ENCODE data around the gene OAT. TPM values are rescaled to one million over a fixed set of nuclear protein-coding genes. Genes with fewer than 3 reads are reported as not detected.

OAT gene
- total RNA-seq, 1 donor from 2014 or later, result 97.1 TPM

DNA sequence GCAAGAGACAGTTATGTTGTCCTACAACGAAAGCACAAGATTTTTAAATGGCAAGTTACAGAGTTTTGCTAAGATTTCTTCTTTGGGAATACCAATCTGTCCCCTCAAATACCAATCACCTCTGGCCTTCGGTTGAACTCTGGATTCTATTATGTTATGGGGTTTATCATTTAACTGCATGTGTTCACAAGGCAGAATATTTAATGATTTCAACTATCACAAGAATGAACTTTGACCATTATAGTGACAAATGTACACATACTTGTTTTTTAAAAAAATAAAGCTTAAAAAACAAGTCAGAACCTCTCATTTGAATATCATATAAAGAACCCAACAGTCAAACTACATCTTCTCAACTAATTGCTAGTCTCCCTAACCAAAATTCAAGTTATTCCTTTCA is 11.3 kb downstream of the OAT start:
- DNase-seq (ENCODE audit: extremely low read depth, low read depth, low spot score), result no peak

DNA sequence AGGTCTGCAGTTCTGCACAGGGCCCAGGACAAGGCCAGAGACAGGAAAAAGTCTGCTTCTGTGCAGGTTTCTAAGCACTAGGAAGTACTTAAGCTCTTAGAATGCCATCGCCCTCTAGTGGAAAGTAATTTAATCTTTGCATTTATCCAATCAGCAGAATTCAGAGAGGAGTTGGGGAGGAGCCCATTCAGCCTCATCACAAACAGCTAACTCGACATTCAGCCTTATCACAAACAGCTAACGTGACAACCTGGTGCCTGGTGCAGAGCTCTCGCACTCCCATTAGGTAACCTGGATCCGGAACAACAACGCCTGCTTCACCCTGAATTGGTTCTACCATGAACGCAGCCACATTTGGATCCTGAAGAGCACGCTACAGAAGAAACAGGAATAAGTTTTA is 15.2 kb downstream of the OAT start:
- peak; percentile 82 for DNase-seq (ENCODE audit: extremely low read depth, low read depth, low spot score)

DNA sequence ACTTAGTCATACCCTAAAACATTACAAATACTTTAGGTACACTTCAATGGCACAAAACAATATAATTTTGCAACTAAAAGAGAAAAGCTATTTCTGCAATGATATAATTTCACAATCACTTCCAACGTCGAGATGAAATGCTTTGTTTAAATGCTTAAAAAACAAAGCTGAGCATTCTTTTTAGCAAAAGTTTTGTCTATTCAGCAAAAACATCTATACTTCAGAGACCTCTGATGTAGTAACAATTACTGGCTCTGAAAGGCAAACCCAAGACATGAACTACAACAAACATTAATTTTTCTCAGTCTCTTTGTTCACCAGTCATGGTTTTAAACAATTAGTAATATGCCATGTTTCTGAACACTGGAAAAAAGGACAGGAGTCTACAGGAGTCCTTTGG is 16.4 kb downstream of the OAT start:
- DNase-seq (ENCODE audit: extremely low read depth, low read depth, low spot score), result no peak

DNA sequence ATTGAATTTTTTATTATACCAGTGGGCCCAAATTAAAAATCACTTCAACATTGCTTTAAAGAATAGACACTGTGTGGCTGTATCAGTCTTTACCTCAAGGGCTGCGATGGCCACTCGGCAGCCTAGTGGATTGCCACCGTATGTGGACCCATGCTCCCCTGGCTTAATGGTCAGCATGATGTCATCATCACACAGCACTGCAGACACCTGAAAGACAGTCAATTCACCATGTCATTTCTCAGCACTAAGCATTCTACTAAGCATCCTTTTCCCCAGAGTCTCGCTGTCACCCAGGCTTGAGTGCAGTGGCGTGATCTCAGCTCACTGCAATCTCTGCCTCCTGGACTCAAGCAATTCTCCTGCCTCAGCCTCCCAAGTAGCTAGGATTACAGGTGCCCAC is 17.1 kb downstream of the OAT start:
- DNase-seq (ENCODE audit: extremely low read depth, low read depth, low spot score), result no peak

DNA sequence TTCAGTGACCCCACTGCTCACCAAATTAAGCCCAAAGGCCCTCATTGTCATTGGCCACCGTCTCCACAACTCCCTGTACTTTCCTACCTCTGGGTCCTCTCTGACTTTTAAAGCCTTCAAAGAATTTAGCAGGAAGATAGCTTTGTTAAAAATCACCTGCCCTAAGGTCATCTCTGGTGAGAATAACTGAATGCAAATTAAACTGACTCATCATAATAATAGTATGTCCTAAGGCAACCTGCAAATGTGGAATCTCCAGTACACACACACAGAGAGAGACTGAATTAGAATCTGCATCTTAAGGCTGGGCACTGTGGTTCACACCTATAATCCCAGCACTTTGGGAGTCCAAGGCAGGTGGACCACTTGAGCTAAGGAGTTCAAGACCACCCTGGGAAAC is 24.1 kb downstream of the OAT start:
- DNase-seq (ENCODE audit: extremely low read depth, low read depth, low spot score), result no peak

DNA sequence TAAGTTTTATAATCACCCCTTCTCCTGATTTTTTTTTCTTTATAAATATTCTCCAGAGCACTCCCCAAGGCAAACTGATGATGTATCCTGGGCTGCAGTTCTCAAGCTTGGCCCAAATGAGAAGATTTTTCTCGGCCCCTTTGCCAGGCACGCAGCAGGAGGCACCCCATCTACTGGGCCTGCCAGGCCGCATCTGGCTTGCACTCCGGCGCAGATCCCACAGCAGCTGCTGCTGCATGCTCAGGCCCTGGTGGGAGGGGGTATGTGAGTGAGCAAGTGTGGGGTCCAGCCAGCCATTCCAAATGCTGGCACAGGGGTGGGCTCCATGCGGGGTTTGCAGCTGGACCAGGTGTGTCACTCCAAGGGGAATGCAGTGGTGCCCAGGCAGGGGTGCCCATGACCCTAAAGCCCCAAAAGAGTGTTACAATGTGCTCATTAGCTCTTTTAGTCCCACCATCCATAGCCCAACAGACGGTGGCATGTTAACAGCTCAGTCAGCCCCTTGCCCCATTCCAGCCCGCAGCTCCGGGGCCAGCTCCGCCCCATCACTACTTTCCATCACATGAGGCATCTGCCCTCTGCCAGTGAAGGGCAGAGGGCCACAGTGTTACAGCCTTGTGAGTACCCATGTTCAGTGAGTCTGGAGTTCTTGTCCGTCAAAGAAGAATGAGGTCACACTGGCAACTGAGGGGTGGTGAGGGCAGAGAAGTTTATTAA is 25.9 kb downstream of the OAT start:
- no peak for DNase-seq (ENCODE audit: extremely low read depth, low read depth, low spot score)

DNA sequence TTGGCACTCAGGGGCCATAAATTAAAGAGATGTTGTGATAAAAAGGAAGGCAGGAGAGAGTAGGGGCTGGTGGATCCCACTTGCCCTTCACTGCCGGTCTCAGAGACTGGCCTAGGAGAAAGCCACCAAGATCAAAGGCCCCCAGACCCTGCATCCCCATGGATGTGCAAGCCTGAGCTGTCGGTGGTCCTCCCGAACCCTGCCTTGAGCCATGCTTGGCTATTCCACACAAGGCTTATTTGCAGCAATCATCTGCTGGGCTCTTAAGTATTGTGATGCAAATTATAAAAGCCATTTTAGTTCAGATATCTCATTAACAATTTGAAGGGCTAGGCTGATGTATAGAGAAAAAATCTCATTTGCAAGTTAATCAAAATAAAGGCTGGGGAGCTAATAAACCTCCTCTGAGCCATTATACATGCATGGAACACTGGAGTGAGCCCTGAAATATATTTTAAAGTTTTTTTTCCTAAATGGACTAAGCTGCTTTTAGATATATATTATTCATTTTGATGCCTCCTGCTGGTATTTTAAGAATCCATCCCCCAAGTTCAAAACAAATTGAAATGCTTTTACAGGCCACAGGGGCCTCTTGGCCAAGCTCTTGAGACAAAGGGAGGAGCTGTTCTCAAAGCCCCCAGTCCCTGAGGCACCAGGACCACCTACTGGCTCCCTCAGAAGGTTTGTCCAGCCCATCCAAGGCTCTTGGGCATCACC is 28.1 kb downstream of the OAT start:
- DNase-seq (ENCODE audit: extremely low read depth, low read depth, low spot score), result no peak

DNA sequence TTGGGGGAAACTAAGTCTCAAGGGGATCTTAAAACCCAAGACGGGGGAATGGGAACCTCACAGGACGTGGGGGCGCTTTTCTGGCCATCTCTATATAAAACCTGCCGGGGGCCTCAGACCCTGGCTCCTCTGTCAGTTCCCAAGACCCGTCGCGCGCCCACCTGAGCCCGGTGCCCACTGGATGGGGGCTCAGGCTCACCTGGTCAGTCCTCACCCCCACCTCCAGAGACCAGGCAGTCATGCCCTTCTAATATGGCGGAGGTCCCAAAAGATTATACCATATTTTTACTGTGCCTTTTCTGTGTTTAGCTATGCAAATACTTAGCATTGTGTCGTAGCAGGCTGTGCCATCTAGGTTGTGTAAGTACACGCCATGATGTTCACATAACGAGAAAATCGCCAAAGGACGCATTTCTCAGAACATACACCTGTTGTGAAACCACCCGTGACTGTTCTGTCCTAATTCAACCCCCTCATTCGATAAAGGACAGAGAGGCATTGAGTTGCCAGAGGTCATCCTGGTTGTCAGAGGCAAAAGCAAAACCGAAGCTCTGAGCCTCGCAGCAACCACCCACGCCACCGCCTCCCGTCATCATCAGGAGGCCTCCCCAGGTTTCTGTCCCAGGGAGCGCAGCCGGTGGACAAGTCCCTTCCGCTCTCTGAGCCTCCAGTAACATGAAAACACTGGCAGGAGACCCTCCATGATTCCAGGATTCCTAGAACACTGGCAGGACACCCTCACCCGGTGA is 28.9 kb downstream of the OAT start:
- DNase-seq (ENCODE audit: extremely low read depth, low read depth, low spot score), result no peak

DNA sequence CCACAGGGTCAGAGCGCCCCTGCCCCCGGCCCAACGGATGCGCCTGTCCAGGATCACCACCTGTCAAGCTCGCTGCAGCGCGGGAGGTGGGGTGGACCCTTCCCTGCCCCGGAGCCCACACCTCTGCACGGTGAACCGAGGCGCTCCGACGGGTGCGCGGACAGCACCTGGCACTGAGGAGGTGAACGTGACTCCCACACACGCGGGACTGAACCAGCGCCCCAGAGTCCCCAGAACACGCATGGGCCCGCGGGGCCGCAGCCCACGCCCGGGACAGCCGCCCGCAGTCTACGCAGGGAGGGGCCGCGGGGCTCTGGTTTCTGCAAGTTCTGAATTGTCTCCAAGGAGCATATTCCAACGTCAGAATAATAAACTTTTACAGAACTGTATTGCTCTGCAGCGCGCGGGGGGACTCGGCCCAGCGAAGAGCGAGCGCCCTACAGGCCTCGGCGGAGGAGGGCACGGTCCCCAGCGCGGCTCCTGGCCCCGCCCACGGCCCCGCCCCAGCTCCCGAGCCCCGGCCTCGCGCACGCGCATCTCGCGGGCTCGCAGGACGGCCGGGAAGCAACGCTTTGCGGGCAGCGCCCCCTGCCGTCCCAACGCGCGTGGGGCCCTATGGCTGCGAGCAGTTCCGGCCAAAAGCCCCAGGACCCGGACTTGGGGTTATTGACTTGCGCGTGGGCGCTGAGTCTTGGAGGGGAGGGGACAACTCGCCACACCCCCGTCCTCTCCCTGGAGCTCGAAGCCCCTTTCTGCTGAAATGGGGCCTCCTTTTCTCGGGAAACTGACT is 29.7 kb downstream of the OAT start:
- peak; percentile 16 for DNase-seq (ENCODE audit: extremely low read depth, low read depth, low spot score)

DNA sequence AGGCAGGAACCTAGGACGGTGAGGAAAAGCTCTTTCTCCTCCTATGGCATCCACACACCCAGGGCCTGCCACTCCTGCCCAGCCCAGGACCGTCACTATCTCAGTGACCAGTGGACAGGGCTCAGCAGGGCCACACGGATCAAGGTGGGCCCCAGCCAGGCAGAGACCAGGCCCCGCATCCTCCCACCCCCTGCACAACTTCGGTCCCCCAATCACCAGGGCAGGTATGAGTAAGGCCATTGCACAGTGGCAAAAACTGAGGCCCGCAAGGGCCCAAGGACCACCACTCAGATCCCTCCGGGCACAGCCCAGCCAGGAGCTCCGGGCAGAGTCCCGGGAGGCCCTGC is 30.3 kb downstream of the OAT start:
- no peak for DNase-seq (ENCODE audit: extremely low read depth, low read depth, low spot score)

DNA sequence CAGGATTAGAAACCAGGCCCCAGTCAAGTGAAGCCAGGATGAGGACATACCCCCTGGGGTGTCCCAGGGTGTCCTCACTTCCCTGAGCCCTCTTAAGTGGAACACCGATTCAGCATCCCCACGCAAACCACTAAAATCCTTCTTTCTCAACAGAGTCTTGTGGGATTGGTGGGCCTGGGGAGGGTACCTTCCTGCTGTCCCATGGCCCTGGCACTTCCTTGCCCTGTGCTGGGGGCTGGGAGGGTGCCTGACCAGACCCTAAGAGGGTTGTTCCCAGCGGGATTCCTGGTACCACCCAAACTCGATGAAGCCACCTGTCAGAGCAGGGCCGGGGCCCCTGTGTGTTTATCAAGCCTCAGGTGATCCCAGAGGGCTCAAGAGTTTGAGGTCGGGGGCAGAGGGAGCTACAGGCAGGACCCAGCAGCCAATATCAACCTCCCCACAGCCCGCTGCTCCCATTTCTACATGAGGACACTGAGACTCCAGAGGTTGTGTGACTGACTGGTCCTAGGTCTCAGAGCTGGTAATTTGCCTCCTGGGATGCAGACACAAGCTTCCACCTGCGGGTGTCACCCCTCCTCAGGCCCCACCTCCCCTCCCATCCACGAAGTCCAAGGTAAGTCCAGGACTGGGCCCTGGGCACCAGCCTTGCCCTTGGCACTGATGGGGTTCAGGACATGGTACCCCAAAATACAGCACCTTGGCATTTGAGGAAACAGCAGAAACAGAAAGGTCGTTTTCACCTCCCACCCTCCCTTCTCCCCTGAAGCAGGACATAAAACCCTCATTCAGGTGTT is 31.4 kb downstream of the OAT start:
- DNase-seq (ENCODE audit: extremely low read depth, low read depth, low spot score), result no peak

DNA sequence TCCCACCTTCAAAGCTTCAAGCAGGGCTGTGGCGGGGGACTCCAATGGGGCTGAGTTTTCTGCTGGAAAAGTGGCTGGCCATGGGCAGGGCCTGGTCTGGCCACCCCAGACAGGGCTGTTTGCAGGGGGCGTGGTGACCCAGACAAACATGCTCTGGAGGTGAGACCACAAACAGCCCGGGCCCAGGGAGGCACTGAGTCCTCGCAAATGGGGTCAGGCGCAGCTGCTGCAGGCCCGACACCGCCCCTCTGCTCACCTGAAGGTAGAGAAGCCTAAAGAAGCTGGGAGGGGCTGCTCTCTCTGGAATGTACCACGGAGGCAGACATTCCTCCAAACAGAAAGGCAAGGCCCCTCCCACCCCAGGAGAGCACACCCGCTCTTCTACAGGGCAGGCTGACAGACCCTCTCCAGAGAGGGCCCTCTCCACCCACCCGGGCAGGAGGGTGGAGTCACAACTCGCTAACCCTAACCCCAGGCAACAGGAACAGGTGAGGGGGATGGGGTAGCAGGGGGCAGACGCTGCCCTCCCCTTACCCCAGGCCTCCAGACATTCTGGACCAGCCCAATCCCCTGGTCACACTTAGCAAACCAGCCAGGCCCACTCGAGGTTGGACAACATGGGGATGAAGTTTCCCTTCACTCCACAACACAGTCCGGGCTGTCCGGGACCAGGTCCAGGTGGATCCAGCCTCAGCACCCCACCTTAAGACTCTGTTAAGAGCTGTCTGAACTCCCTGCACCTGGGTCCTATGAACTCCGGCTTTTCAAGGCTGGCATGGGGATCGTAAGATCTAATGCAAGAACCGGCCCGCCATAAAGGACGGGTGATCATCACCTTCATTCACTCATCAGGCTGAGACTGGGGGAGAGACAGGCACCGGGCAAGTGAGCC is 32.3 kb downstream of the OAT start:
- DNase-seq (ENCODE audit: extremely low read depth, low read depth, low spot score), result no peak

DNA sequence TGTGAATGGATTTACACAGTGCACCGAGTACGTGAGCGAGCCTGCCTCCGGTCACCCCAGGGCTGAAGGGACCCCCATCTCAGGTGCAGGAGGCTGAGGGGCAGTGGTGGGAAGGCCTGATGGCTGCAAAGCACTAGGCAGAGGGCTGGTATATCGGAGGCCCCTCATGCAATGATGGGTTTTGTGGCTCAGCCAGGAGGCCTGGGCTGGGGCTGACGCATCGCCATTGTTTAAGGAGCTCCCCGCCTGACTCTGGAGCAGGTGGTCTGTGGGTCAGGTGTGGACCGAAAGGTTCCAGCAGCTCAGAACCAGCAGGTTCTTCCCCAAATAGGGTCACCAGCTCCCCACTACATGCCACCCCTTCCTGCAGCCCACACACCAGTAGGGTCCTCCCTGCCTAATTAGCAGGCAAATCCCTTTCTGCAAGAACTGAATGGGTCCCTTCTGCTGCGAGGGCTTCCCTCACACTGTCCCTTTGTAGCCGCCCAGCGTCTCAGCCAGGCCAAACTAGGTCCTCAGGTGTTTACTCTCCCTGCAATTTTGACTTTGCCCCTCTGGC is 33.0 kb downstream of the OAT start:
- no peak for DNase-seq (ENCODE audit: extremely low read depth, low read depth, low spot score)

DNA sequence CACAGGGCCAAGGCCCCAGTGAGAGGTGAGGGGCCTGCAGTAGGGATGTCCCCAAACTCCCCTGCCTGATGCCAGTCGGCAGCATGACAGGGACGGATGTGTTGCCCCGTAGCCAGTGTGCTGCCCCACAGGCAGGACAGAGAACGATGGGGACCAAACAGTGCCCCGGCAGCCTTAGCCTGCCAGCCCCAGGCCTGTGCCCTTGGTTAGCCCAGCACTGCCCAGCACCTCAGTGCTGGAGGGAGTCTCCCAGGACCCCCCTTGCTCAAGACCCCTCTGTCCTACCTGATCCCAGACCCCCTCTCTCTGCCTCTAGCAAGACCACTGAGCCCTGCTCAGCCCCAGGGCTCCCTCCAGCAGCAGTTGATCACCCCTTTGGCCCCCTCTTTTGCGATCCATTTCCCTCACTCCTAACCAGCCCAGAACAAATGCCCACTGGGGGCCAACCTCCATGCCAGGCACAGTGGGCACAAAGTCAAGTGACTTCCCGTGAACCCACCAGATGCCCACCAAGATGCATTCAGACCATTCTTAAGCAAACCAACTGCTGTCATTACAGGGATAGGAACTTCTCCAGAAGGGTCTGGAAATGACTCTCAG is 34.0 kb downstream of the OAT start:
- DNase-seq (ENCODE audit: extremely low read depth, low read depth, low spot score), result no peak

DNA sequence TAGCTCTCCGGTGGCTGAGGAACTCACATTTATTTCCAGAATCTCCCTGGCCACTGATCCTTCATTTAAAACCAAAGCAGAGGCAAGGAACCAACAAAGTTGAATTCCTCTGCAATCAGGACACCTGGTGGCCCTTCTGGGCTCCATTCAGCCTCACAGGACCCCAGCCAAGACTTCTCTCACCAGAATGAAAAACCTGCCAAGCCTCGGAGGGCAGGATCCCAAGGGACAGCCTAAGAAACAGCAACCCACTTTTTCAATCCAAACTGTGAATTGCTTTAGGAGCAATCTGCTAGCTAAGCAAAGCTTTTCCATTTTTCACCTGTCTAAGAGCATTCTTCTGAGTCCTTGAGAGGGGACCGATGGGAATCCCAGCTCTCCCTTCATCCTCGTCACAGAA is 34.6 kb downstream of the OAT start:
- DNase-seq (ENCODE audit: extremely low read depth, low read depth, low spot score), result no peak

DNA sequence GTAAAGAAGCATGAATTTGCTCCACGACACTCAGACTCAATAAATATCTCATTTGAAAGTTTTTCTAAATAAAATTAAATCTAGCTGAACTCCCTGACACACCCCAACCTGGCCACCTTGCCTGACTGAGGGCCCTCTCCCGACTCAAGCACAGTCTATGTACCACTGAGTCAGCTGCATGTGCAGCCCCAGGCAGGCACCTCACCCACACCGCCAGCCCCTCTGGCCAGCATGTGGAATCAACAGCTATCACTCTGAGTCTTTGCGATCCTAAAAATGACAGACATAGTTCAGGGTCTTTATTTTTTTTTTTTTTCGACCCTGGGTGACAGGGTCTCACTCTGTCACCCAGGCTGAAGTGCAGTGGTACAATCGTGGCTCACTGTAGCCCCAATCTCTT is 35.2 kb downstream of the OAT start:
- DNase-seq (ENCODE audit: extremely low read depth, low read depth, low spot score), result no peak

DNA sequence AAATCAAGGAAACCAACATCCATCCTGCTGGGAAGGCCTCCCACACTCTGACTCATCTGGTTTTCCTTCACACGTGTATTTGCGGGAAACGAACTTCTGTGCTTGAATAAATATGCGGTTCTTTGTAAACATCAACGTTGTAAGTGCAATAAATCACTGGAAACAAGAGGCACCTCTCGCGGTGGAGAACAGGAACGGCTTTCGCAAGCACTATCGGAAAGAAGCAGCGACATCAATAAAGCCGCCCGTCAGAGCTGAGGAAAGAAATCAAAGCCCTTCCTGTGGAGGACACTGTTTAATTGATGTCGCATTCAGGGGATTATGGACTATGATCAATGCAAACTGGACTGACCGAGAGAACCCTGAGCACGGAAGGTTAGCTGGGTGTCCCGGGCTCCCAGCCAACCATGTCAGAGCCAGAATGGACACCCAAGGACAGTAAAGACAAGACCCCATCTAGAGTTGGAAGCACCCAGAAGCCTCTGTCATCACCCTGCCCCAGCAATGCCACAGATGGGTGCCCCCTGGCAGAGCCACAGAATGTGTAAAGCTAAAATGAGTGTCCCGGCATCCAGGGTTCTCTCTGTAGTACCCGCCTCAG is 37.6 kb downstream of the OAT start:
- no peak for DNase-seq (ENCODE audit: extremely low read depth, low read depth, low spot score)

DNA sequence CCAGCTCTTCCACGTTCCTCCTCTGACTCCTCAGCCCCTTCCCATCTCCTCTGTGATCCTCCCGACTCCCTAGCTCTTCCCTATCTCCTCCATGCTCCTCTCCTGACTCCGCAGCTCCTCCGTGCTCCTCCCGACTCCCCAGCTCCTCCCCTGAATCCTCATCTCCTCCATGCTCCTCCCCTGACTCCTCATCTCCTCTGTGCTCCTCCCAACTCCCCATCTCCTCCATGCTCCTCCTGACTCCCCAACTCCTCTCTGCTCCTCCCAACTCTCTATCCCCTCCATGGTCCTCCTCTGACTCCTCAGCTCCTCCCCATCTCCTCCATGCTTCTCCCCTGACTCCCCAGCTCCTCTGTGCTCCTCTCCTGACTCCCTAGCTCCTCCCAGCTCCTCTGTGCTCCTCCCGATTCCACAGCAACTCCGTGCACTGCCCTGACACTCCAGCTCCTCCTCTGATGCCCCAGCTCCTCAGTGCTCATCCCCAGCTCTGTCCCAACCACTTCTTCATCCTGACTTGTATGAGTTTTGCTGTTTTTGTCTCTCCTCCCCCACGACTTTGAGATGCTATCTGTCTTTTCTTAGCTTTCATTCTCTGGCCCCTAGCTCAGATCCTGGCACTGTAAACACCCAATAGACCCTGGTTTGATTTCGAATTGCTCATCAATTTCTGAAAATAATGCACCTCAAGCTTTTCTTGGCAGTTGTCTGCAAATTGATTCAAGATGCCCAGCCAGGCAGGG is 38.3 kb downstream of the OAT start:
- no peak for DNase-seq (ENCODE audit: extremely low read depth, low read depth, low spot score)
